VCaP (cell line): Measurements from ENCODE around the gene IQCC.
A peak's percentile ranks its signal among the peaks of the same experiment; 100 is the strongest.

Experiments
- H3K27ac ChIP-seq: fragments of 450-650 bp; 2 replicates; pipeline ENCODE4 v1.5.1; 2017
- CTCF ChIP-seq: fragments of 450-650 bp; conservative IDR thresholded peaks from 2 replicates; pipeline ENCODE4 v1.5.1; 2017; ENCODE audit warnings: mild to moderate bottlenecking, moderate library complexity

Gene IQCC

GRCh38 chr1:32201011-32201855 is 4.2 kb upstream of the IQCC start:
- no peak for TF ChIP-seq CTCF
- peak overlapping the region; percentile 73 for H3K27ac ChIP-seq

- no peak for TF ChIP-seq CTCF
- peak overlapping the region; percentile 76; the same call in 1 of the 2 replicates for H3K27ac ChIP-seq
Measured at GRCh38 chr1:32204943-32205361, 519 bp upstream of the IQCC start.

GRCh38 chr1:32208469-32208868 is 3.0 kb downstream of the IQCC start:
- peak overlapping the region; percentile 38 for H3K27ac ChIP-seq
- no peak for TF ChIP-seq CTCF

- no peak for TF ChIP-seq CTCF
- peak within 1 kb of the TSS; percentile 38 for H3K27ac ChIP-seq
Measured at GRCh38 chr1:32208891-32209328, 3.4 kb downstream of the IQCC start, which contains the start of gene DCDC2B. Gene DCDC2B (plus strand): TSS chr1:32209089. CDS start chr1:32209094, 5 bp downstream.

GRCh38 chr1:32215629-32216480 is 10.4 kb downstream of the IQCC start:
- peak; percentile 89 for TF ChIP-seq CTCF
- H3K27ac ChIP-seq, result peak overlapping the region; percentile 89

- TF ChIP-seq CTCF, result no peak
- H3K27ac ChIP-seq, result peak overlapping the region; percentile 89
Measured at GRCh38 chr1:32216566-32216965, 11.1 kb downstream of the IQCC start.

- TF ChIP-seq CTCF, result no peak
- no peak overlapping the region for H3K27ac ChIP-seq
Measured at GRCh38 chr1:32219022-32219421, 13.6 kb downstream of the IQCC start.
